M059J (cell line): ENCODE measurements around the gene FHL2. TPM values are rescaled to one million over a fixed set of nuclear protein-coding genes. Genes with fewer than 3 reads are reported as not detected.
A peak's percentile ranks its signal among the peaks of the same experiment; 100 is the strongest.

Experiments
- DNase-seq: peaks from one replicate; pipeline ENCODE4 v3.0.0-alpha.2; 2012; ENCODE audit warnings: low read depth
- total RNA-seq: library from RNA; depleted of rRNA; stranded (reverse); fragments of >200 nt; shearing (Covaris generic); gene quantifications from 2 replicates; pipeline ENCODE4 v1.2.3, GENCODE V29; 2014

Gene FHL2
- total RNA-seq, 1 experiment from 2014 or later: 164 TPM

DNA sequence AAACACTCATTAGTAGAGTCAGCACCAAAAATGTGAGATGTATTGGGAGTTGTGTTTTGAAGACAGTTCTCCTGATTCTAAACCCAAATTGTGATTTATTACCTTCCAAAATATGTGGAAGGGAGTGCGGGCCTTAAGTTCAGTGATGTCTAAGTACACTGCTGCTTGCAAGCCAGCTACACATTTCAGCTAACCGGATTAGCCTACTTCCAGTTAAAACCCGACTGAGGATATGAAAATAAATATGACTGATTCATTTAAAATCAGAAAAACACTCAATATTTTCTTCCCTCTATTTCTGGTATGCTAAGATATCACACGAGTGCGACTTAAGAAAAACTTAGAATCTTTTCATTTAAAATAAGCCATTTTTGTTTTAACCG lies 907 bp downstream of the FHL2 start:
- DNase-seq: no peak

DNA sequence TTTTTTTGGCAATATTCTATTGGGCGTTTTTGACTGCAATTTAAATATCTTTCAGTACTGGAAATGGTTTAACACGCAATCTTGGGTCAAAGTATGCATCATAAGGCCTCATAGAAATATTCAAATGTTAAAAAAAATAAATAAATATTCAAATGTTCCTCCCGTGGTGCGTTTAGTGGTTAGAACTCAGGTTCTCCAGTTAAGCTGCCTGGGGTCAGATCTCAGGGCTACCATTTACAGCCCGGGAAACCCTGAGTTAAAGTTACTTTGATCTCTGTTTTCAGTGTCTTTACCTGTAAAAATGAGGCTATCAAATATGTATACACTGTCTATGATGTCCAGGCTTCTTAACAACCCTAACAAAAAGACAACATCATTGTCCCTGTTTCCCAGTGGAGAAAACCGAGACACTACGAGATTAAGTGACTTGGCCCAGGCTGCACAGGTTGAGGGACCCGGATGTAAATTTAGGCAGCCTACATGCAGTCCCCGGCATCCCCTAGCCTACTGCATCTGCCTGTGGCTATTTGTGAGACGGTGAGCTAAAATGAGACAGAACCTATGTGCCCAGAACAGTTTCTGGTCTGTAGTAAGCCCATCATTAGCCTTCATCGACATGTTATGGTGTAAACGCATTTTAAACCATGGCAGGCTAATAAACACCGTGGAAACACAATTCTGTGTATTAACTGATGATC lies 1.7 kb downstream of the FHL2 start:
- DNase-seq: peak; percentile 79

GRCh38 chr2:105396254-105397024 lies 2.4 kb downstream of the FHL2 start:
- peak; percentile 100 for DNase-seq

DNA sequence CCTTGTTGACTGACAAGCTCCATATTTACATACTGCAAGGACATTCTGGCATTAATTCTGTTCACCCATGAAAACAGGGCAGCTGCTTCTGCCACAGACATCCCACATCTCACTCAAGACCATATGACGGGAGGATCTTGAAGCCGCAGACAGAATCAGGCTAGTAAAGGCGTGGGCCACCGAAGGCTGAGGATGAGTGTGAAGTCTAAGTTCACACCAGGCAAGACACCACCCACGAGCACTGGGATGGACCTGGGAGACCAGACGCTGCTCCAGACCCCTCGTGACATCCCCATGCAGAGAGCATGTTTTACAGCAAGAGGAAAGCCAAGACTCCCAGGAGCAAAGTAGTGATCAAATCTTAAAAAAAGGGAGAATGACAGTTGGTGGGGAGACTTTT lies 3.2 kb downstream of the FHL2 start:
- no peak for DNase-seq

- no peak for DNase-seq
These were observed 3.8 kb downstream of the FHL2 start for GRCh38 chr2:105394951-105395611.

DNA sequence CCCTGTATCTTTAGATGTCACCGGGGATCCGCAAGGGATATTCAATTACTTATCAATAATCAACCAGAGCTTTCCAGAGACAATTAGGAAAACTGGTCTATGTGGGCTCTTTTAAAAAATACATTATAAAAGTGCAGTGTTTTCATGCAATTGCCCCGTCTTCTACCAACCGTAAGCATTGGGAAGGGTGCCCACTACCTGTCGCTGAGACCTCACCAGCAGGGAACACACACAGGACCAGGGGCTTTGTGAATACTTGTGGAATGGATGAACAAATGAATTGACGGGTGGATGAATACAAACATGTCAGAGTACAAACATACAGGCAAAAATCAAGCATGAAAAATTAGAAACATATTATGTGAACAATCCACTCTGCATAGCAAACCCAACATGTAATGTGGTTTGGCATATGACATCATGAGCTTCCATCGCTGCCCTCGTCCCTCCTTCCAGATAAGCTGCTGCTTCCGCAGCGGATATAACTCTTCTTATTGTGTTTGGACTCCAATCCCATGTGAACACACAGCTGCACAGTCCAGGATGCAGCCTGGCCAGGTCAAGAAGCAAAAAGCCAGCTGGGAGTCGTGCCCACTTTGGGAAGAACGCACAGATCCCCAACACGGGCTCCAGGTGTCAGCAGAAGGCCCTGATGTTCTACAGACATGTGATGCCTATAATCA lies 5.3 kb downstream of the FHL2 start:
- no peak for DNase-seq

DNA sequence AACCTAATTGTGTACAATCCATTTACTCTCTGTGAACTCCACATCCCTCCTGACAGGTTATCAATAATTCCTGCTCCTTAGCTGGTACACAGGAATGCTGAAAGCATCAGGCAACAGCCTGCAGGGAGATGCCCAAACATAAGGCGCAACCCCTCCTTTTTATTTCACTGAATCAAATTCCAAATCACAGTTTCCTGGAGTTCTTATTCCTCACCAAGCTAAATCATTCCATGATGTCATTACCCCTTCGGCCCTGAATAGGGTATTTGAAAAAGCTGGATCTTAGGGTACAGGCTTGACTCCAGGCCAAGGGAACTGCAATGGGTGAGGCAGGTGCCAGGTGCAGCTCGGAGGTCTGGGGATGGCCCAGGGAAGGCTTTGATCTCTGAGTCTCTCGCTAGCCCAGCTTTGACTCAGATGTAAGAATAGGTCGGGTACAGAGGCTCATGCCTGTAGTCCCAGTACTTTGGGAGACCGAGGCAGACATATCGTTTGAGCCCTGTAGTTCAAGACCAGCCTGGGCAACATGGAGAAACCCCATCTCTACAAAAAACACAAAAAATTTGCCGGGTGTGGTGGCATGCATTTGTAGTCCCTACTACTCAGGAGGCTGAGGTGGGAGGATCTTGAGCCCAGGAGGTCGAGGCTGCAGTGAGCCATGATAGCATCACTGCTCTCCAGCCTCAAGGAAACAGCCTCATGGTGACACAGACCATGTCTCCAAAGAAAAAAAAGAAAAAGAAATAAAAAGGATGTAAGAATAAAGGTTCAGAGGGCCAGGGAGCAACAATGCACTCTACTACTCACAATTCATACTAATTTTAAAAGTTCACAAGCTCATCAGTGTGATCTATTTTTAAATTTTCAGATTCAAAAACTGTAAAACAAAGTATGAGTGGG lies 6.8 kb downstream of the FHL2 start:
- peak; percentile 67 for DNase-seq

GRCh38 chr2:105391058-105391627 lies 7.7 kb downstream of the FHL2 start:
- DNase-seq: peak; percentile 92

- no peak for DNase-seq
These were observed 8.4 kb downstream of the FHL2 start for GRCh38 chr2:105390454-105390853.

GRCh38 chr2:105388971-105389381 lies 9.9 kb downstream of the FHL2 start:
- DNase-seq: peak; percentile 90

DNA sequence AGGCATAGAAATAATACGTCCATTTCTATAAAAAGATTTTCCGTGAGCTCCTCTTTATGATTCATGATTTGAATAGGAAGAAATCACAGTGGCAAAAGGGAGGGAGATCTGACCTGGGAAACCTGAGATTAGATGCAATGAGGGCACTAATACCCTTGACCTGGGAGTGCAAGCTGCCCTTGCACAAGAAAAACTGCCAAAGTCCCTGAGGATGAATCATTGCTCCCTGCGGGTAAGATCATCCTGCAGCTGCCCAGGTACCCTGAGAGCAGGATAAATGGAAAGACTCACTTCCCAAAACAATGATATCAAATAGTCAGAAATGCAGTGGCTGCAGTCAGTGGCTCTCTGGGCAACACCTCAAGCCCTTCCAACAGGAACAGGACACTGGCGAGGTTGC lies 11.6 kb downstream of the FHL2 start:
- DNase-seq: peak; percentile 76

DNA sequence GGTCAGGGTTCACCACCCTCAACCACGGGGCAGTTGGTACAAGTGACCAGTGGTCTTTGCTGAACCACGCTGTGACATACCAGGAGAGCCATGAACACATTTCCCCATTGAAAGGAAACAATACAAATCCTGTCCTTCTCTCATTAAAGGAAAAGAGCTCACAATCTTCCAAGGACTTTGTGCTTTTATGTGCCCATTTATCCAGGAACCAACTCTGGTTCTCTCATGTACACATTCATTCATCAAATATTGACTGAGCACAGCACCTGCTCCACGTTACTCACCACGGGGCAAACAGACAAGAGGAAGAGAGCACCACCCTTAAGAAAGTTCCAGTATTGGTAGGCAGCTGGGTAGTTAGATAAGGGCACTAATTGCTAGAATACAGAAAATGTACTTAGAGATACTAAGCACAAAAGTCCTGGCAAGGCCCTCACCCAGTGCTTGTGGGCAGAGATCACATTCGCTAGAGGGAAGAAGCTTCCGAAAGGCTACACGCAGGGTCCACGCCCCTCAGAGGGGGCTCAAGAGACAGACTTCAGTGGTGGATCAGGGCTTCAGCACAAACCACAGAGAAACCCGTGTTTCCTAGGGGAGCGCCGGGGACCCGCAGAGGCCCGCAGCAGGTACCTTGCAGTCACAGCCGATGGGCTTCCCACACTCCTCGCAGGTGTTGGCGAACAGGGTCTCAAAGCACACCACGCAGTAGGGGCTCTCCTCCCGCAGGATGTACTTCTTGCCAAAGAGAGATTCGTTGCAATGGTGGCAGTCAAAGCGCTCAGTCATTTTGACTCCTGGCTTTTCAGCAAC lies 12.9 kb downstream of the FHL2 start:
- DNase-seq: no peak

- DNase-seq: no peak
These were observed 14.0 kb downstream of the FHL2 start for GRCh38 chr2:105384861-105385260.

- no peak for DNase-seq
These were observed 14.6 kb downstream of the FHL2 start for GRCh38 chr2:105384216-105384615.

GRCh38 chr2:105383432-105384166 lies 15.3 kb downstream of the FHL2 start:
- no peak for DNase-seq

GRCh38 chr2:105382177-105382576 lies 16.7 kb downstream of the FHL2 start:
- no peak for DNase-seq

DNA sequence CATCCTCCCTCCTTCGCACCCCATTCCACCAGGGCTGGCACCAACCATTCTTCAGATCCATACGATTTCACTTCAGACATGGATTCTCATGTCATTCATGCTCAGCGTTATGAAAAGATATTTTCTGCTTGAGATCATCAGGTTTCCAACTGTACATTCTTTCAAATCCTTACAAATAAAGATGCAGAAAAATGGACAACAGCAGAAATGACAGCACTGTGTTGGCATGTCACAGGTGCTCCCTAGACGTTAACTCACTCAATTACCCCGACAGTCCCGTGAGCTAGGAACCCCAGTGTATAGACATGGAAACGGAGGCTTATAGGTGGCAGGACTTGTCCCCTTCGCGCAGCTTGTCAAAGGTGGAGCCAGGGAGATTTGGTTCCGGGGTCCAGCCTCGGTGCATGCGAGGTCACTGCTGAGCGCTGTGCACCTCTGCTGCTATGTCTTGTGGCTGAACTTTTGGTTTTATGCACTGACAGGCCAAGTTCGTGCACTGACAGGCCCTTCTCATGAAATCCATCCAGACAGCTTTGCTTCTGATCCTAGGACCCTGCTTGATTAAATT lies 17.7 kb downstream of the FHL2 start:
- DNase-seq: no peak

DNA sequence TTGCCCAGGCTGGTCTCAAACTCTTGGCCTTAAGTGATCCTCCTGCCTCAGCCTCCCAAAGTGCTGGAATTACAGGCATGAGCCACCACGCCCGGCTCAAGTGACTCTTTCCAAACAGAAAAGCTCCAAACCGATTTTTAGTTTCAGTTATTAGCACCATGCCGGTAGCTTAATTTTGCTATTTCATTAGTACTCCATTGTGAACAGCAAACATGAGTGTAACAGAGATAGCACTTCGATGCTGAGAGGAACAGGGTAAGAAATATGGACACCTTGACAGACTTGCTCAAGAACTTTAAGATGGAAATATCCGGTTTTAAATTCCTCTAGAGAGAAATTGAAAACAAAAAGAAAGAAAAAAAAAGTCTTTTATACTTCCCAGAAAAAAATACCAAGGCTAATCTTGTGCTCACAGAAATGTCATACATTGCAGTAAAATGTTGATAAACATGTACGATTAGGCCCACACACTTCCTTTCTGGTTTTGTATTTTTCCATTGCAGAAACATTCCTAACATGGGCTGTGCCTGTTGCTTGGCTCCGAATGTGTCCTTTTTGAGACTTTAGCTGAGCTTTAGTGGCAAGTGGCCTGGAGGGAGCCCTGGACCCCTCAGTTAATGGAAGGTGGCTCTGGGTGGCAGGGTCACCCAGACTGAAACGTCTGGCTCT lies 18.3 kb downstream of the FHL2 start:
- DNase-seq: no peak
